ENCODE results near the gene TDRD10.
A peak's percentile ranks its signal among the peaks of the same experiment; 100 is the strongest.
"Not testable (repeated sequence)": the region's sequence is repeated elsewhere in the genome, so short reads cannot be mapped to it uniquely, and the experiment has no call there.

The TDRD10 gene

DNA sequence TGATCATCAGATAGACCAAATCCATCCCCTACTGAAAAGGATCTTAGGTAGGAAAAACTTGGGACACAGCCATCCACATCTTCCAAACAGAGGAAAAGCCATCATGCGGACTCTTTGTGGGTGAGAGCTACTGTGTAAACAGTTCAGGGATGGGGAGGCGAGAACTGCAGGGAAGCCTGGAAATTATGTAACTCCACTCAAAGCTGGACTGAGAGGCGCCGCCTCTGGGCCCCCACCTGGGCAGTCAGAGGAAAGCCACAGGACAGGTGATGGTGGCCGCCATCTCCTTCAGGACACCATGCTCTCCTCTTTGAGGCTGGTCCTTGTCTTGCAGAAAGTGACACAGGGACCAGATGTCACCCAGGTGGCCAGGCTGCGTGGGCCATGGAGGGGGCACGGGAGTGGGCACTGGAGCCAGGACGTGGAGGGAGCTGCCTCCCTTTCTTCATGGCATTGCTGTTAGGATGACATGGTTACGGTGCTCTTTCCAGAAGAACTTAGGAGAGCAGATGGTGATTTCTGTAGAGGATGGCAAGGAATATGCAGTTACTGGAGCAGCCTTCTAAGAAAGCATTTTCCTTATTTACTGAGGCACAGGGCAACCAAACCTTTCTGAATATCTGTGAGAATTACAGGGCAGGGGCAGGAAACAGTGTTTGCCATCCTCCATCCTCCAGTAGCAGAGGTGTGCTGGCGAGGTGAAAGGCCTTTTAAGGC, 32.0 kb upstream of the TDRD10 start:
- no peaks in the 10 kb centered on the region for H3K36me3 Mint-ChIP-seq
- no peak overlapping the region for H3K27ac Mint-ChIP-seq
- H3K27me3 Mint-ChIP-seq, result no peaks in the 10 kb centered on the region
- no peaks in the 10 kb centered on the region for H3K9me3 Mint-ChIP-seq
- no peak overlapping the region for H3K4me3 Mint-ChIP-seq
- H3K4me1 Mint-ChIP-seq, result peaks cover 20% of the 10 kb centered on the region
- no peak for ATAC-seq

- H3K27ac Mint-ChIP-seq, result no peak overlapping the region
- no peaks in the 10 kb centered on the region for H3K36me3 Mint-ChIP-seq
Measured at GRCh38 chr1:154471304-154471703, 30.7 kb upstream of the TDRD10 start.

GRCh38 chr1:154474802-154475201, 27.2 kb upstream of the TDRD10 start:
- H3K36me3 Mint-ChIP-seq, result no peaks in the 10 kb centered on the region
- peaks cover 7% of the 10 kb centered on the region for H3K4me1 Mint-ChIP-seq
- H3K27me3 Mint-ChIP-seq, result no peaks in the 10 kb centered on the region
- H3K9me3 Mint-ChIP-seq, result no peaks in the 10 kb centered on the region
- no peak overlapping the region for H3K27ac Mint-ChIP-seq
- no peak overlapping the region for H3K4me3 Mint-ChIP-seq
- no peak for ATAC-seq

More at GRCh38 chr1:154471304-154471703, 30.7 kb upstream of the TDRD10 start:
- Mint-ChIP-seq H3K4me3 (no peak overlapping the region), H3K27me3 (no peaks in the 10 kb centered on the region), H3K4me1 (peaks cover 13% of the 10 kb centered on the region), H3K9me3 (no peaks in the 10 kb centered on the region)
- no peak for ATAC-seq

DNA sequence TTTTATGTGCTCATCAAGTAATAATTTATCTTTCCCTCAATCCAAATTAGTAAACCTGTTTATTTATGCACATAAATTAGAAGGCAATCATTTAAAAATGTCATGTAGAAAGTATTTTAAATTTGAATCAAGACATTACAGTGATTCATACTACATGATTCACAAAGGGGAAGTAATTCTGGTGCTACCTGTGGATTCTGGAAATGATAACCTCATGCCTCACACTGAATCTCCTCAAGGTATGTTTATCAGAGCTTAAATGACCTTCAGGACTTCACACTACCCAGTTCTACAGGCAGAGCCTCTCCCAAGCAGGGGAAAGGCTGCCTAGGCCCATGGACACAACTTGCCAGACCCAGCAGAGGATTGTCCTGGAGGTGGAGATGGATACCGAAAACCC, 25.2 kb upstream of the TDRD10 start:
- Mint-ChIP-seq H3K4me3 (no peak overlapping the region), H3K36me3 (no peaks in the 10 kb centered on the region), H3K4me1 (peaks cover 7% of the 10 kb centered on the region), H3K9me3 (no peaks in the 10 kb centered on the region), H3K27me3 (no peaks in the 10 kb centered on the region), H3K27ac (no peak overlapping the region)
- no peak for ATAC-seq

GRCh38 chr1:154478013-154478412, 24.0 kb upstream of the TDRD10 start:
- H3K4me3 Mint-ChIP-seq, result no peak overlapping the region
- H3K27ac Mint-ChIP-seq, result no peak overlapping the region
- peaks cover 7% of the 10 kb centered on the region for H3K4me1 Mint-ChIP-seq
- no peaks in the 10 kb centered on the region for H3K36me3 Mint-ChIP-seq
- no peaks in the 10 kb centered on the region for H3K9me3 Mint-ChIP-seq
- ATAC-seq, result no peak
- H3K27me3 Mint-ChIP-seq, result no peaks in the 10 kb centered on the region

DNA sequence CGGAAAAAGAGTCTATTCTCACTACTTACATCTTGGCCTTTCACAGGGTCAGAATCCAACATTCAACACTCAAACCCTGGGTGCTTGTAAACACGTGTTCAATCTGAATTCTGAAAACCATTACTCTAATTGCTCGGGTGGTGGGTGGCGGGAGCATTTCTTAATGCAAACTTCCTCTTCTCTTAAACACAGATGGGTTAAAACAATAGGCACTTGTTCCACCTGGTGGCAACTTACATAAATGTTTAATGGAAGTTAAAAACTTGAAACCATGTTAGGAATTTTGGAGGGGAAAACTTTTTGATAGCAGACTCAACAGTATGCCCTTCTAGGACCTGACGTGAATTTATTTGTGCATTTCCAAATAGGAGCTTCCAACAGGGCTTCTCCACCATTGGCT, 23.4 kb upstream of the TDRD10 start:
- no peaks in the 10 kb centered on the region for H3K27me3 Mint-ChIP-seq
- H3K27ac Mint-ChIP-seq, result no peak overlapping the region
- H3K4me1 Mint-ChIP-seq, result peaks cover 7% of the 10 kb centered on the region
- H3K9me3 Mint-ChIP-seq, result no peaks in the 10 kb centered on the region
- ATAC-seq, result no peak
- no peaks in the 10 kb centered on the region for H3K36me3 Mint-ChIP-seq
- H3K4me3 Mint-ChIP-seq, result no peak overlapping the region

DNA sequence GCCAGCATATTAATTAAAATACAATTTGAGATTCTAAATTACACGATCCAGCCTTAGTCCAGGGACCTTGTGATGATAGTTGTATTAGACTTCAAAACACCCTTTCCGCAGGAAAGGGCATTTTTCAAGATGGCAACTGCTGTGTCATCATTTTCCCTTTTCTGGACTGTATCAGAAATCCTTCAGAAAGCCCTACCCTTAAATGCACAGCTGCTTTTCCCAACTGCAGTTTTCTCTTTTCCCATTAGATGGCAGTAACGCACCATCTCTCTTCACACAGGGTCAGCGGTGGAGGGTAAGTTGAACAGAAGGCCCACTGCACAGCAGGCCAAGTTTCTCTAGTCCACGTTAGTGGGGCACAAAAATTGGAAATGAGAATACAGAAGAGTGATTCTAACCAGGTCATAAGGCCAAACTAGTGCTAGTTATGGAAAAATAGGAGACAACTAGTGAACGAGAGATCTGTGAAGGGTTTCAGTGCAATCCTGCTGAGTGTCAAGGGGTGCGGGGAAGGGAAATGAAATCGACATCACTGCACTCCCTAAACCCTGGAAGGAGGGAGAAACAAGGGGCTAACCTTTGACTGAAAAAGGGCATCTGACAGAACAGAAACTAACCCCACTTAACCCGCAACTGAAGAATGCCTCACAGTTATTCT, 22.1 kb upstream of the TDRD10 start:
- Mint-ChIP-seq H3K4me1 (peaks cover 7% of the 10 kb centered on the region), H3K9me3 (no peaks in the 10 kb centered on the region), H3K27ac (no peak overlapping the region), H3K36me3 (no peaks in the 10 kb centered on the region), H3K4me3 (no peak overlapping the region), H3K27me3 (no peaks in the 10 kb centered on the region)
- peak; percentile 85 for ATAC-seq

DNA sequence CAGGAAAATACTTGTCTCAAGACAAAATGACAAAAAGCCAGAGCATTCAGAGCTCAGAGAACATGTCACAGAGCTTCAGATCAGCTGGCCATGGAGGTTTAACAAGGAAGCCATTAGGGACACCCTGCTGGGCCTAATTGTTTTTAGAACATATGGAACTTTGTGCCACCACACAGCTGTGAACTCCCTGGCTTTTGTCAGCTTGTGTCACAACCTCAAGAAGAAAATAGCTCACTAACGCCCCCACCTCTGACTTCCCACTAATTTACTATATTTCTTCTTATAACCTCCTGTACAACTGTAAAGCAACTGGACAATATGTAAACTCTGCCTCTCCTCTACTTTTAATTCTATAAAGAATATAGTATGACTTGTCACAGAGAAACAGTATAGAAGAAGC, 21.0 kb upstream of the TDRD10 start:
- peaks cover 7% of the 10 kb centered on the region for H3K4me1 Mint-ChIP-seq
- no peak overlapping the region for H3K27ac Mint-ChIP-seq
- no peaks in the 10 kb centered on the region for H3K27me3 Mint-ChIP-seq

DNA sequence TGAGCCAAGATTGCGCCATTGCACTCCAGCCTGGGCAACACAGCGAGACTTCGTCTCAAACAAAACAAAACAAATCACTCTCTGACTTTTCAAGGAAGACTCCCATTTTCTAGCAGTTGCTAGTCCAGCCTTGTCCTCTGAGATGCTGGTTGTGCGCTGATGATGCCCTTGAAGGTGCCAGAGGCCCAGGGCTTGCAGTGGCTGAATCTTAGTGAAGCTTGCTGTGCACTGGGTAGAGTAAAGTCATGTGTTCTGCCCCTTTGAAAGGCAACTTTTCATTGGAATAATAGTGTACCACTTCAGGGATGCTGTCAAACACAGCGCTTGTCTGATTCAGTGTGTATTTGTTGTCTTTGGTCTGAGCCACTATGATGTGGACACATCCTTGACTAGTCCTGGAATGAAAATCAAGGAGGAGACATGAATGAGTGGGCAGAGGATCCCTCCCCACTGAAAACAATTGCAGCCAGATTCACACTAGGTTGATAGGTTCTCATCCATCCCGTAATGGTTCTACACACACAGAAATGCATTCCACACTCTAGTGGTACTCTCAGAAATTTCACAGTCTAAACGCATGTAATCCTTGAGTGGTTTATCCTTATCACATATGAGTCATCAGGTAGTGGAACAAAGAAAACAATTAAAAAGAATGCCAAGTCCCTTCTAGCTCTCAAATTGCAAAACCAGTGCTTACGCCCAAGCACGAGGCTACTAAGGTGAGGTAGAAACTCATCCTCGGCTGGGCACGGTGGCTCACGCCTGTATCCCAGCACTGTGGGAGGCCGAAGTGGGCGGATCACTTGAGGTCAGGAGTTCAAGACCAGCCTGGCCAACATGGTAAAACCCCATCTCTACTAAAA, 17.8 kb upstream of the TDRD10 start:
- H3K9me3 Mint-ChIP-seq, result no peaks in the 10 kb centered on the region

More for the DNA sequence above, 21.0 kb upstream of the TDRD10 start:
- Mint-ChIP-seq H3K4me3 (no peak overlapping the region), H3K36me3 (no peaks in the 10 kb centered on the region), H3K9me3 (no peaks in the 10 kb centered on the region)
- no peak for ATAC-seq

DNA sequence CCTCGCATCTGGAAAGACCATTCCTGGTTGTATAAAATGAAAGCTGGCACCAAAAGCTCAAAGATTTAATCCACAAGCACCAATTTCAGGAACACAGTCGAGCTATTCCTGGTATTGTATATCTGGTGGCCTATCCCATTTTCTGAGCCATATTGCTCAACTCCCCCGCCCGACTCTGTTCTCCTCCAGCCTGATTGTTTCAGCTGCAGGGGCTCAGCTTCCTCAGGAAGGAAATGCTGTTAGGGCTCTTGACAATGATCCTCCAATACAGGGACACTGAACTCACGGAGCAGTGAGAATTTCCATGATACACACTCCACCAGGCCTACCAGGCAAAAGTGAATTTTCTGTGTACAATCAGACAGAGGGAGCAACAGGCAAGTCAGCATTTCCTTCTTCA, 16.9 kb upstream of the TDRD10 start:
- Mint-ChIP-seq H3K4me3 (no peak overlapping the region), H3K9me3 (no peaks in the 10 kb centered on the region), H3K27me3 (no peaks in the 10 kb centered on the region), H3K27ac (no peak overlapping the region), H3K36me3 (no peaks in the 10 kb centered on the region), H3K4me1 (peaks cover under 1% of the 10 kb centered on the region)
- no peak for ATAC-seq

More for the DNA sequence above, 17.8 kb upstream of the TDRD10 start:
- Mint-ChIP-seq H3K27ac (no peak overlapping the region), H3K36me3 (no peaks in the 10 kb centered on the region), H3K27me3 (no peaks in the 10 kb centered on the region), H3K4me3 (no peak overlapping the region), H3K4me1 (no peaks in the 10 kb centered on the region)
- ATAC-seq, result no peak

DNA sequence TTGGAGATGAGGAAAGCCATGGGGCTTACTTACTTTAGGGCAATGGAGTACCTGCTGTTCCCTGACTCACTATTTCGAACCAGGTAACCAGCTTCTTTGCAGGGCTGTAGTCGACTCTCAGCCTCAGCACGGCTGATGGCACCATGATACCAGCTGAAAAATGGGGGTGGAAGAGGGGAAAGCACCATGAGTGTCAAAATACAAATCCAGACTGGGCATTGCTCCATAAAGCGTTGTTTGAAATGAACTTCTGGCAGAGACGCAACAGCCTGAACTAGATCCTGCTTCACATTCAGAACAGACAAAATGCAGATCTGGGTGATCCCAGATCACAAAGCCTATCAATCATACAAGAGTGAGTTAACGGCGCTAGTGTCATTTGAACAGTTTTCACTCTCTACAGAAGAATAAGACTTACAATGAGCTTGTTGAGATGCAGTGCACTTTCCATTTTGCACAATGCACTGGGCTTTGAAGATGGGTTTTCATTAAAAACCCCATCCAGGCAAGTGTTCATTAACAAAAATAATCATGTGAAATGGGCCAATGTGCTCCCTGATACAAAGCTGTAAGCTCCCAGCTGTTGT, 16.0 kb upstream of the TDRD10 start:
- Mint-ChIP-seq H3K9me3 (no peaks in the 10 kb centered on the region), H3K27me3 (no peaks in the 10 kb centered on the region), H3K4me1 (peaks cover 10% of the 10 kb centered on the region), H3K27ac (no peak overlapping the region), H3K36me3 (no peaks in the 10 kb centered on the region), H3K4me3 (no peak overlapping the region)
- ATAC-seq, result no peak

- H3K4me1 Mint-ChIP-seq, result peaks cover 17% of the 10 kb centered on the region
- H3K36me3 Mint-ChIP-seq, H3K4me3 Mint-ChIP-seq, H3K27me3 Mint-ChIP-seq, ATAC-seq, H3K27ac Mint-ChIP-seq, H3K9me3 Mint-ChIP-seq: not testable (repeated sequence)
Measured at GRCh38 chr1:154486756-154487155, 15.3 kb upstream of the TDRD10 start.

- H3K36me3 Mint-ChIP-seq, result no peaks in the 10 kb centered on the region
- ATAC-seq, result no peak
Measured at GRCh38 chr1:154488922-154489321, 13.1 kb upstream of the TDRD10 start.

GRCh38 chr1:154489695-154490274, 12.2 kb upstream of the TDRD10 start:
- no peaks in the 10 kb centered on the region for H3K9me3 Mint-ChIP-seq
- H3K27ac Mint-ChIP-seq, result no peak overlapping the region
- H3K36me3 Mint-ChIP-seq, result no peaks in the 10 kb centered on the region
- no peak overlapping the region for H3K4me3 Mint-ChIP-seq
- H3K4me1 Mint-ChIP-seq, result peaks cover 37% of the 10 kb centered on the region
- ATAC-seq, result no peak
- H3K27me3 Mint-ChIP-seq, result no peaks in the 10 kb centered on the region

More at GRCh38 chr1:154488922-154489321, 13.1 kb upstream of the TDRD10 start:
- Mint-ChIP-seq H3K4me1 (peaks cover 37% of the 10 kb centered on the region), H3K4me3 (no peak overlapping the region), H3K27ac (no peak overlapping the region), H3K9me3 (no peaks in the 10 kb centered on the region), H3K27me3 (no peaks in the 10 kb centered on the region)

DNA sequence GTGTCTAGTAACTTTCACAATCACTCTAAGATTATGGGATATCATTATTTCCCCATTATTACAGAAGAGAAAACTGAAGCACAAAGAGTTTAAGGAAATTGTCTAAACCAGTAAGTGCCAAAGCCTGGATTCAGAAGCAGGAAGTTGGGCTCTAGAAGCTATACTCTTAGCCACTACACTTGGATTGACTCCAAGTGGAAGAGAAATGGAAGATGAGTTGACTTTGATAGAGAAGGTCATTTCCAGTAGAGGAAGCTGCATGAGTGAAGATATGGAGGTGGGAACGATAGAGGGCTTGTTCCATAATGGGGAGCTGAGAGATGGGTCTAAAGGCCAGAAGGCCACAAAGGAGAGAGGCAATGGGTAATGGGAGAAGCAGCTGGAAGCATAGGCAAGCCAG, 11.7 kb upstream of the TDRD10 start:
- Mint-ChIP-seq H3K4me1 (peaks cover 37% of the 10 kb centered on the region), H3K9me3 (no peaks in the 10 kb centered on the region), H3K4me3 (no peak overlapping the region), H3K27me3 (no peaks in the 10 kb centered on the region), H3K36me3 (no peaks in the 10 kb centered on the region), H3K27ac (no peak overlapping the region)
- no peak for ATAC-seq

All from stimulated activated memory B cell treated with anti-CD40 and anti-IgM and Interleukin-4, amounts not matched to agents 10 μg/mL and 1 μg/mL and 100 μg/mL, for 72 hours (primary cell).